ENCODE results near the gene LARP1.
"Not testable (repeated sequence)": the region's sequence is repeated elsewhere in the genome, so short reads cannot be mapped to it uniquely, and the experiment has no call there.

LARP1 gene

DNA sequence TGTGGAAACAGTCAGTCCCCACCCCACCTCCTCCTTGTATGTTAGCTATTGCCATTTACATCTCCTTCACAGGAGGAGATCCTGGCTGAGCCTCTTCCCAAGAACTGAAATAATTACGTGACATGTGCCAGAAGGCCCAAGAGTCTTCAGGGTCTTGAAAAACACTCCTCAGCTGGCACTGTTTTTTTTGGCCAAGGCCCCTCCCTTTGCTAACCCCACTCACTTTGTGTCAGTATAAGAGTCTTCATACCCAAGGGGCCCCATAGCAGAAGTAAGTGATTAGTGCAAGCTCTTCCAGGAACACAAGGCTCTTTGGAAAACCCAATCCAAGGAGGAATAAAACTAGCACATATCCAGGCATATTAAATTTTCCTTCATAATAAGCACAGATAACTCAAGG lies 5.7 kb upstream of the LARP1 start:
- Histone ChIP-seq H3K14ac (ENCODE audit: low read length) (no peak overlapping the region), H4K8ac (ENCODE audit: low read depth, low read length) (no peak overlapping the region), H3K36me3 (replicated peaks in 1 of 2; ENCODE audit: control insufficient read depth in 2 of 2, insufficient read depth in 2 of 2, low read length in 2 of 2) (no peaks in the 10 kb centered on the region), H2AK5ac (ENCODE audit: low read depth, low read length) (no peak overlapping the region), H4K91ac (ENCODE audit: low read depth, low read length, poor library complexity) (no peak overlapping the region), H3K27me3 (ENCODE audit: control insufficient read depth in 3 of 3, insufficient read depth in 3 of 3, low read depth in 1 of 3, low read length in 3 of 3) (no peaks in the 10 kb centered on the region), H3K23ac (ENCODE audit: low read depth, low read length, poor library complexity) (no peak overlapping the region), H3K9me3 (replicated peaks in 1 of 2; ENCODE audit: control insufficient read depth in 2 of 2, insufficient read depth in 1 of 2, low read depth in 1 of 2, low read length in 2 of 2) (no peaks in the 10 kb centered on the region), H2BK5ac (ENCODE audit: low read length) (no peak overlapping the region), H3K27ac (replicated peaks; ENCODE audit: low read length) (no peak overlapping the region), H3K4me2 (ENCODE audit: insufficient read depth, low read length, poor library complexity, severe bottlenecking) (no peak overlapping the region), H3K79me1 (ENCODE audit: low read depth, low read length) (no peaks in the 10 kb centered on the region), H3K4ac (ENCODE audit: low read length) (no peak overlapping the region), H2AFZ (ENCODE audit: low read length) (no peak overlapping the region), H3K4me3 (ENCODE audit: low read length in 2 of 2) (no peak overlapping the region), H2BK12ac (ENCODE audit: low read length) (no peak overlapping the region), H2BK15ac (ENCODE audit: low read length) (no peak overlapping the region), H3K18ac (ENCODE audit: low read length) (no peak overlapping the region), H3K9ac (ENCODE audit: low read depth, low read length, poor library complexity) (no peak overlapping the region), H3K4me1 (ENCODE audit: control insufficient read depth in 2 of 2, insufficient read depth in 1 of 2, low read depth in 1 of 2, low read length in 2 of 2) (peaks cover 0 to 3% of the 10 kb centered on the region in 2 donors), H2BK120ac (ENCODE audit: low read depth, low read length) (no peak overlapping the region)
- no CpG with 5 or more reads among the region's 1 CpG for WGBS, 2 donors (ENCODE audit: extremely low coverage in 2 of 2, insufficient read length in 2 of 2, insufficient replicate concordance in 1 of 2)
- DNase-seq (ENCODE audit: low spot score) = no peak

DNA sequence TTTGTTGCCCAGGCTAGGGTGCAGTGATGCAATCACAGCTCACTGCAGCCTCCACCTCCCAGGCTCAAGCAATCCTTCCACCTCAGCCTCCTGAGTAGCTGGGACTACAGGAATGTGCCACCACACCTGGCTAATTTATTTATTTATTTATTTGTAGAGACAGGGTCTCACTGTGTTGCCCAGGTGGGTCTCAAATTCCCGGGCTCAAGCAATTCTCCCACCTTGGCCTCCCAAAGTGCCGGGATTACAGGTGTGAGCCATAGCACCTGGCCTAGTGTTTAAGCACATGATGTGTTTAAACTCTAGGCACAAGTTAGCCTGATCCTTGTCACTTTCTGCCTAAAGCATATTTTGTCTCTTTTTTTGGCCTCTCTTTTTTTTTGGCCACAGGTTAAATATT lies 4.5 kb upstream of the LARP1 start:
- not testable (repeated sequence) for H3K36me3 ChIP-seq (replicated peaks in 1 of 2; ENCODE audit: control insufficient read depth in 2 of 2, insufficient read depth in 2 of 2, low read length in 2 of 2); H3K9me3 ChIP-seq (replicated peaks in 1 of 2; ENCODE audit: control insufficient read depth in 2 of 2, insufficient read depth in 1 of 2, low read depth in 1 of 2, low read length in 2 of 2); H3K14ac ChIP-seq (ENCODE audit: low read length); H3K79me1 ChIP-seq (ENCODE audit: low read depth, low read length); H2BK5ac ChIP-seq (ENCODE audit: low read length); H2AK5ac ChIP-seq (ENCODE audit: low read depth, low read length); H3K18ac ChIP-seq (ENCODE audit: low read length); H3K4ac ChIP-seq (ENCODE audit: low read length); H2BK15ac ChIP-seq (ENCODE audit: low read length); H2AFZ ChIP-seq (ENCODE audit: low read length); H3K4me3 ChIP-seq (ENCODE audit: low read length in 2 of 2); H4K91ac ChIP-seq (ENCODE audit: low read depth, low read length, poor library complexity); H4K8ac ChIP-seq (ENCODE audit: low read depth, low read length); H3K4me1 ChIP-seq (ENCODE audit: control insufficient read depth in 2 of 2, insufficient read depth in 1 of 2, low read depth in 1 of 2, low read length in 2 of 2); H3K4me2 ChIP-seq (ENCODE audit: insufficient read depth, low read length, poor library complexity, severe bottlenecking); H3K9ac ChIP-seq (ENCODE audit: low read depth, low read length, poor library complexity); DNase-seq (ENCODE audit: low spot score); H3K27me3 ChIP-seq (ENCODE audit: control insufficient read depth in 3 of 3, insufficient read depth in 3 of 3, low read depth in 1 of 3, low read length in 3 of 3); H2BK120ac ChIP-seq (ENCODE audit: low read depth, low read length); H3K27ac ChIP-seq (replicated peaks; ENCODE audit: low read length); H3K23ac ChIP-seq (ENCODE audit: low read depth, low read length, poor library complexity); H2BK12ac ChIP-seq (ENCODE audit: low read length)
- no CpG with 5 or more reads among the region's 2 CpGs for WGBS, 2 donors (ENCODE audit: extremely low coverage in 2 of 2, insufficient read length in 2 of 2, insufficient replicate concordance in 1 of 2)

DNA sequence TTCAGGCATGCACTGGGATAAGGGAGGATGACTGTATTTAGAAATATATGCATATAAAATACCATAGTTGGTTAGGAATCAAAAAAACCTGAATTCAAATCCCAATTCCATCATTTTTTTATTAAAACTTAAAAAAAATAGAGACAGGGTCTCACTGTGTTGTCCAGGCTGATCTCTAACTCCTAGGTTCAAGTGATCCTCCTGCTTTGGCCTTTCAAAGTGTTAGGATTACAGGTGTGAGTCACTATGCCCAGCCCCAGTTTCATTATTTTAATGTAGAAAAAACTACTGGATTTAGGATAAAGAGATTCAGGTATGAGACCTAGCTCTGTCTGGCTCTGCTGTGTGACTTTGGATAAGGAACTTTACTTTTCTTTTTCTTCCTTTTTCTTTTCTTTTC lies 3.3 kb upstream of the LARP1 start:
- peaks cover 4% of the 10 kb centered on the region for H3K79me1 ChIP-seq (ENCODE audit: low read depth, low read length)
- H4K8ac ChIP-seq (ENCODE audit: low read depth, low read length) = no peak overlapping the region
- no peak overlapping the region for H4K91ac ChIP-seq (ENCODE audit: low read depth, low read length, poor library complexity)
- no peak overlapping the region for H3K9ac ChIP-seq (ENCODE audit: low read depth, low read length, poor library complexity)
- H3K9me3 ChIP-seq (replicated peaks in 1 of 2; ENCODE audit: control insufficient read depth in 2 of 2, insufficient read depth in 1 of 2, low read depth in 1 of 2, low read length in 2 of 2) = no peaks in the 10 kb centered on the region
- DNase-seq (ENCODE audit: low spot score) = no peak
- peaks cover 0 to 3% of the 10 kb centered on the region in 2 donors for H3K4me1 ChIP-seq (ENCODE audit: control insufficient read depth in 2 of 2, insufficient read depth in 1 of 2, low read depth in 1 of 2, low read length in 2 of 2)
- no peak overlapping the region for H3K18ac ChIP-seq (ENCODE audit: low read length)
- no peak overlapping the region for H2AFZ ChIP-seq (ENCODE audit: low read length)
- H3K14ac ChIP-seq (ENCODE audit: low read length) = no peak overlapping the region
- no peak overlapping the region for H2BK15ac ChIP-seq (ENCODE audit: low read length)
- no peaks in the 10 kb centered on the region for H3K36me3 ChIP-seq (replicated peaks in 1 of 2; ENCODE audit: control insufficient read depth in 2 of 2, insufficient read depth in 2 of 2, low read length in 2 of 2)
- H3K4ac ChIP-seq (ENCODE audit: low read length) = no peak overlapping the region
- H3K27me3 ChIP-seq (ENCODE audit: control insufficient read depth in 3 of 3, insufficient read depth in 3 of 3, low read depth in 1 of 3, low read length in 3 of 3) = no peaks in the 10 kb centered on the region
- H2BK12ac ChIP-seq (ENCODE audit: low read length) = no peak overlapping the region
- H2BK120ac ChIP-seq (ENCODE audit: low read depth, low read length) = no peak overlapping the region
- no peak overlapping the region for H2BK5ac ChIP-seq (ENCODE audit: low read length)
- no peak overlapping the region for H3K23ac ChIP-seq (ENCODE audit: low read depth, low read length, poor library complexity)
- H3K27ac ChIP-seq (replicated peaks; ENCODE audit: low read length) = no peak overlapping the region
- H3K4me2 ChIP-seq (ENCODE audit: insufficient read depth, low read length, poor library complexity, severe bottlenecking) = no peak overlapping the region
- no peak overlapping the region for H2AK5ac ChIP-seq (ENCODE audit: low read depth, low read length)
- H3K4me3 ChIP-seq (ENCODE audit: low read length in 2 of 2) = no peak overlapping the region

DNA sequence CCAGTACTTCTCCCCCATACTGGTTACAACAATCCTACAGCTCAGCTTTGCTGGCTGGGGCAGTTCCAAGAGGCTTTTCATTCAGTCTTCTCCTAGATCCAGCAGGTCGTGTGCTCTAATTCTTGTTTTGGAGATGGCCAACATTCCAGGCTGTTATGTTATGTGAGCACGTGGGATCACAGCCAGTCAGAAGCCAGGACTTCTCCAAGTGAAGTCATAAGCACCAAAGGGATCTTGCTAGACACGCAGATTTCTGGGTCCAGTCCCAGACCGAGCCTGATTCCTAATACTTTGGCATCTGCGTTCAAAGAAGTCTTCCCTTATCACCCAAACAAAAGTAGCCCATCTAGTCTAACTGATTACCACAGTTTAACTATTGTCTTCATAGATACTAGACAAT lies 1.4 kb upstream of the LARP1 start:
- H3K4me1 ChIP-seq (ENCODE audit: control insufficient read depth in 2 of 2, insufficient read depth in 1 of 2, low read depth in 1 of 2, low read length in 2 of 2) = peaks cover 9 to 10% of the 10 kb centered on the region in 2 donors
- no peaks in the 10 kb centered on the region for H3K27me3 ChIP-seq (ENCODE audit: control insufficient read depth in 3 of 3, insufficient read depth in 3 of 3, low read depth in 1 of 3, low read length in 3 of 3)
- H2BK15ac ChIP-seq (ENCODE audit: low read length) = no peak overlapping the region
- no peak overlapping the region for H3K23ac ChIP-seq (ENCODE audit: low read depth, low read length, poor library complexity)
- H3K27ac ChIP-seq (replicated peaks; ENCODE audit: low read length) = no peak overlapping the region
- no peak overlapping the region for H4K8ac ChIP-seq (ENCODE audit: low read depth, low read length)
- no peaks in the 10 kb centered on the region for H3K36me3 ChIP-seq (replicated peaks in 1 of 2; ENCODE audit: control insufficient read depth in 2 of 2, insufficient read depth in 2 of 2, low read length in 2 of 2)
- no peak overlapping the region for H3K4ac ChIP-seq (ENCODE audit: low read length)
- H3K9ac ChIP-seq (ENCODE audit: low read depth, low read length, poor library complexity) = no peak overlapping the region
- peaks cover 4% of the 10 kb centered on the region for H3K79me1 ChIP-seq (ENCODE audit: low read depth, low read length)
- H2AK5ac ChIP-seq (ENCODE audit: low read depth, low read length) = no peak overlapping the region
- H3K9me3 ChIP-seq (replicated peaks in 1 of 2; ENCODE audit: control insufficient read depth in 2 of 2, insufficient read depth in 1 of 2, low read depth in 1 of 2, low read length in 2 of 2) = no peaks in the 10 kb centered on the region
- peak overlapping the region; percentile 24 for H3K18ac ChIP-seq (ENCODE audit: low read length)
- no peak overlapping the region for H2BK120ac ChIP-seq (ENCODE audit: low read depth, low read length)
- peak overlapping the region in 1 of 2 donors; percentile 52 for H3K4me3 ChIP-seq (ENCODE audit: low read length in 2 of 2)
- H2BK5ac ChIP-seq (ENCODE audit: low read length) = no peak overlapping the region
- WGBS, 2 donors (ENCODE audit: extremely low coverage in 2 of 2, insufficient read length in 2 of 2, insufficient replicate concordance in 1 of 2) = no CpG with 5 or more reads among the region's 5 CpGs
- H3K4me2 ChIP-seq (ENCODE audit: insufficient read depth, low read length, poor library complexity, severe bottlenecking) = no peak overlapping the region
- no peak overlapping the region for H2BK12ac ChIP-seq (ENCODE audit: low read length)
- H3K14ac ChIP-seq (ENCODE audit: low read length) = no peak overlapping the region
- no peak for DNase-seq (ENCODE audit: low spot score)
- no peak overlapping the region for H2AFZ ChIP-seq (ENCODE audit: low read length)
- H4K91ac ChIP-seq (ENCODE audit: low read depth, low read length, poor library complexity) = no peak overlapping the region
